SK-N-MC (cell line): Measurements from ENCODE around the gene UBE2G2.

ENCODE experiments used
- EZH2 ChIP-seq: fragments of 200-600 bp; sonication (generic); IDR thresholded peaks from one replicate; pipeline ENCODE4 v1.6.1; 2017; ENCODE audit warnings: antibody characterized with exemption
- FOXP2 ChIP-seq: optimal IDR thresholded peaks from 2 replicates; pipeline ENCODE3; 2011; ENCODE audit warnings: mild to moderate bottlenecking, moderate library complexity; ENCODE audit not compliant: insufficient read depth; ENCODE audit errors: extremely low read length, control extremely low read depth
- POLR2AphosphoS5 ChIP-seq: IDR thresholded peaks from 2 replicates; pipeline ENCODE4 v1.6.1; 2012; ENCODE audit warnings: mild to moderate bottlenecking, low read depth, low read length, borderline replicate concordance

- no peak for TF ChIP-seq POLR2AphosphoS5
- TF ChIP-seq FOXP2, result no peak
- TF ChIP-seq EZH2, result no peak
These were observed 13.6 kb upstream of the UBE2G2 start for GRCh38 chr21:44815225-44815624.
